Activated naive CD8-positive, alpha-beta T cell (primary cell): ENCODE measurements around the gene SUGCT.

Experiments
- H3K27ac Mint-ChIP-seq: one replicate; pipeline ENCODE4 v1.8.0; 2021; ENCODE audit warnings: mixed read lengths
- H3K27me3 Mint-ChIP-seq: one replicate; pipeline ENCODE4 v1.8.0; 2021; ENCODE audit warnings: mixed read lengths
- H3K36me3 Mint-ChIP-seq: one replicate; pipeline ENCODE4 v1.8.0; 2021; ENCODE audit warnings: mixed read lengths
- H3K4me1 Mint-ChIP-seq: one replicate; pipeline ENCODE4 v1.8.0; 2021; ENCODE audit warnings: low read depth, mixed read lengths
- H3K4me3 Mint-ChIP-seq: one replicate; pipeline ENCODE4 v1.8.0; 2021; ENCODE audit warnings: mild to moderate bottlenecking, mixed read lengths
- H3K9me3 Mint-ChIP-seq: one replicate; pipeline ENCODE4 v1.8.0; 2021; ENCODE audit warnings: low read depth, mixed read lengths

The SUGCT gene

DNA sequence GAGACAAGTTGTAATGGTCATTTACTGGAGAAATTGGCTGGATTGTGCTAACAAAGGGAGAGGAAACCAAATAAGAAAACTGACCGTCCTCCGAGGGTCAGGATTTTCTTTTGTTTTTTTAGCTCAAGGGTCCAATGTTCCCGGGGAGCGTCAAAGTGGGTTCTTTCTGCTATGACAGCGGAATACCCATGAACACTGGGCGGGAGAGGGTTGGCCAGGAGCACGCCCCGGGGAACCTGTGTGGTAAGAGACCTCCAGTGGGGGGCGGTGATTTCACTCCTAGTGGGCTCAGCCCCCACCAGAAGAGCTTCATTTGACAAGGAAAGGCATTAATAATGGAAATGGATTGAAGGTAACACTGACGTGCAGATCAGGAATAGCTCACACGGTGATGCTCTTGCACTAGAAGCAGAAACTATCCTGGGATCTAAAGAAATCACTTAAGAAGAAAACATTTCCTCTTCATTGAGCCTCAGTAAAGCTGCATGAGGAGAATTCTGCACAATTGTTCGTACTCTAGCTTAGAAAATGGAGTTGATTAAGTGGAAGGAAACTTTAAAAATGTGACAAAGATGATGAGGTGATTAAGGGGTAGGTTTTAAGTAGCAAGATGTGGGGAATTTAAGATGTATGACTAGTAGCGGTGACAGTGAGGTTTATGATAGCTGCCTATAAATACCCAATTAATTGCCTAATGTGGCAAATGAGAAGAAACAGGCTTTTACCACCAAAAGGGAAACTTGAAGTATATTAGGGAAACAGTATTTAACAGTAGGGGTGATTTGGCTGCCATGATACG is 627.2 kb downstream of the SUGCT start:
- Mint-ChIP-seq H3K27ac (no peak overlapping the region), H3K9me3 (no peaks in the 10 kb centered on the region), H3K36me3 (no peaks in the 10 kb centered on the region), H3K27me3 (no peaks in the 10 kb centered on the region), H3K4me1 (no peaks in the 10 kb centered on the region), H3K4me3 (no peak overlapping the region)

DNA sequence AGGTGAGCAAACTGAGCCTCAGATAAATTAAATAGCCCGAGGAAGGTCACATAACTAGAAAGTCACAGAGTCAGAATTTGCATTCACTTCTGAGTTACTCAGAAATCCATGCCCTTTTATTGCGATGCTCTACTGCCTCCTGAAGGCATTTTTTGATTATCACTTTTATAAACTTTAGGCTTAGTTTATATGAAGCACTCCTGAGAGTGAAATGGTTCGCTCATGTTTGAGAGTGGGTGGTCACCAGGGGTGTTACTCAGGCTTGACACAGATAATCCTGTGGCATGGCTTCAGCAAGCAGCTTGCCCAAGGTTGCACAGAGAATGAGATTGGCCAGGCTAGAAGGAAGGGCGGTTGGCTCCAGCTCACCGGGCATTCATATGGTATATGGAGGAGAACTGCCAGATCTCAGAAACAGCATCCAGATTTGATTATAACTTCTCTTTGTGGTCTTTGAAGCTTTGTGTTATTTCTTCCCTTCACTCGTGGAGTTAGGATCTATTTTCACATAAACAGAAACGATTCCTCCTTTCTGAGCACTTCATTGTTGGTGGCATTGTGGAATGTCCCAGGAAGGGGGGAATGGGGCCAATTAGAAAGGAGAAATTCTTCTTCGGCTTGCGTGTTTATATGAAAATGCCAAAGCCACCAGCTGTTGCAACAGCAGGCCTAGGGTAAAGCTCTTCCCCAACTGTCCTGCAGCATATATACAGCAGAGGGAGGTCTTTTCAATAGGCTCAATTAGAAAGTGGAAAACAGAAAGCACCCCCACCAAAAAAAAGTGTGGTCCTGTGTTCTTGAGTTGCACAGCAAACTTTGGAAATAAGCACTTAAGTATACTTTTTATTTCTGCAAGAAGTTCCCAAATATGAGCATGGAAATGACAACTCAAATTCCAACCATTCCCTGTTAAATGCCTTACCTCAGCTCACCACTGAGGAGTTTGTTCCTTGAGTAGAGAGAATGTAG is 628.8 kb downstream of the SUGCT start:
- Mint-ChIP-seq H3K9me3 (no peaks in the 10 kb centered on the region), H3K36me3 (no peaks in the 10 kb centered on the region), H3K27ac (no peak overlapping the region), H3K4me3 (no peak overlapping the region), H3K27me3 (no peaks in the 10 kb centered on the region), H3K4me1 (no peaks in the 10 kb centered on the region)

DNA sequence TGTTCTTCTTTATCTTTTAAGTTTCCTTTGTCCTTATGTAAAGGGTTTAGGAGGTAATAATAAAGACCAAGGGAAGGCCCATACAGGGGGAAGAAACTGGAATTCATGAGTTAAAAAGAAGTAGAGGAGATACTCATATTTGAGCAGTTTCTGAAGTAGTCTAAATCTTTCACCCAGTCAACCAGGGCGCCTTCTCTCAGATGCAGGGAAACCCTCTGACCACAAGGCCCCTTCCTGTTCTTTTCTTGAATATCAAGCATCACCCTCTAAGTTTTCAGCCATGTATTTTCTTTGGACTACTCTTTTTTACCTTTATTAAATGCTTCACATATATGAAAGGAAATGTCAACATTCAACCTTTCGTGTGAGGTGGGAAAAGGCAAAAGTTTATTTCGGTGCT is 630.8 kb downstream of the SUGCT start:
- no peaks in the 10 kb centered on the region for H3K9me3 Mint-ChIP-seq
- no peak overlapping the region for H3K4me3 Mint-ChIP-seq
- H3K27ac Mint-ChIP-seq, result no peak overlapping the region
- no peaks in the 10 kb centered on the region for H3K4me1 Mint-ChIP-seq
- no peaks in the 10 kb centered on the region for H3K36me3 Mint-ChIP-seq
- H3K27me3 Mint-ChIP-seq, result no peaks in the 10 kb centered on the region

DNA sequence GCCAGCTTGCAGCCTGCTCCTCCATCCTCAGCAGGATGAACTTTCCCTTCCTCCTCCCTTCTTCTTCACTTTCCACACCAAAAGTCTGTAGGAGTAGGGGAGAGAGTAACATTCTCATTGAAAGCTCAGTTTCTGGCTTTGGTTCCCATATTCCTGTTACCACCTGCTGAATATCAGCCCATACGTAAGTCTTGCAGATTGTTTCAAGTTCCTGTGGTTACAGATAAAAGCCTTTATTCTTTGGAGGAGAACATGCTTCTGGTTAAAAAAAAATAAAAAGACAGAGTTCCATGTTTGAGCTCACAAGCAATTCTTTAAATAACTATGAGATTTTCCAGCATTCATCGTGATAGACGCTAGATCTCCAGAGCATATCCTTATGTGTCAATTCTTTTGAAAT is 637.3 kb downstream of the SUGCT start:
- no peak overlapping the region for H3K27ac Mint-ChIP-seq
- no peaks in the 10 kb centered on the region for H3K4me1 Mint-ChIP-seq
- no peaks in the 10 kb centered on the region for H3K27me3 Mint-ChIP-seq
- H3K9me3 Mint-ChIP-seq, result no peaks in the 10 kb centered on the region
- no peaks in the 10 kb centered on the region for H3K36me3 Mint-ChIP-seq
- H3K4me3 Mint-ChIP-seq, result no peak overlapping the region

DNA sequence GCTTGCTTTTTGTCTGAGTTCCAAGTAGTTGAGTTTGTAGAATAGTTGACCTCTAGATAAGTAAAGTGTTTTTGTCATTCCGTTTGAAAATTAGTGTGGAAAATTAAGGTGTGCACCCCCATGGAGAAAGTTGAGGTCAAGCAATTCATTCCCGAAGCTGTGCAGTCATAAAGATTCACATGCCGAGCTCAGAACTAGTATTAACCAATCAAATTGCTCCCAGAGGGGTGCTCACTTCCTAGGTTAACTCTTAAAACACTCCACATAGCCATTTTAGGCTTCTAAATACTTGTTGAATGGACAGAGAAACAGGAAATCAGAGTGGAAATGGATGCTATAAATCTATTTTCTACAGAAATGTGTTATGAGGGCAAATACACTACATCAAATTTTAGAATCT is 638.9 kb downstream of the SUGCT start:
- no peak overlapping the region for H3K4me3 Mint-ChIP-seq
- no peaks in the 10 kb centered on the region for H3K36me3 Mint-ChIP-seq
- H3K4me1 Mint-ChIP-seq, result no peaks in the 10 kb centered on the region
- no peaks in the 10 kb centered on the region for H3K9me3 Mint-ChIP-seq
- H3K27me3 Mint-ChIP-seq, result no peaks in the 10 kb centered on the region
- H3K27ac Mint-ChIP-seq, result no peak overlapping the region

DNA sequence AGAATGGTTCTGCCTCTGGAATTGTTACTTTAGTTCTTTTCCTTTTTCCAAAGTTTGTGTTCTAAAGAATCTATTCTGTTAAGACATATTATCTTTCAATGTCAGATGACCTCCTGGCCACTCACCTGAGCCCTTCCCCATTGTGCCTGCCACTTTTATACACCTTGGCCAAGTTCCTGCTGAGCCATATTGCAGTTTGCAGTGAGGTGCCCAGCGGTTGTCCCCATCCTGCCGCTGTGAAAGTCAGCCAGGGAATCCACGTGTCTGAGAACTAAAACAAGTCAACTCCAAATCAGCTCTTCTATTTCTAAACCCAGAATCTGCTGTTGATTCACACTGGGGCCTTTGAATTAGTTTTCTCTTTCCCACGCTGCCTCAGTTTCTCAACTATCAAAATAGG is 641.1 kb downstream of the SUGCT start:
- H3K4me1 Mint-ChIP-seq, result no peaks in the 10 kb centered on the region
- no peak overlapping the region for H3K4me3 Mint-ChIP-seq

DNA sequence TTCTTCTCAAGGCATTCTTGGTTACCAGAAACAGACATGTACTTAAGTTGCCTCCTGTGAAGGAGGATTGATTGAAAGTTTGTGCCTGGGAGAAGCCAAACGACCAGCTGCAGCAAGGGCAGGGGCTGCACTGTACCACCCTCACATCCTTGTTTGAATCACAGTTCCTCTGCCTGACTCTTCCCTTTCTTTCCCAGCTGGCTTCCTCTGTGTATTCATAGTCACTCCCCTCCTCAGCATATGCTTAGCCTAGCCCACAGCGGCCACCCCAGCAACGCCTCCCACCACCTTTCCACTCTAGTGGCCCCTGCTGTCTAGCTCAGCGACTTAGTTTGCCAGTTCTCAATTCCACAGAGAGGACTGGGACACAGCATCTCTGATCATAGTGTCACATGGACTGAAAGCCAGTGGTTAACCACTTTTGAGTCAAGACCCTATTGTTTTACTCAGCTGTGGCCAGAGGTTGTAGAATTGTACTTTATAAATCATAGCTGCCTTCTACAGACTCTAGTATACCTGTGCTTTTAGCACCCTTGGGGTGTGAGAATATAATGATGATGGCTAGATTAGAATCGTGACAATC is 643.0 kb downstream of the SUGCT start:
- Mint-ChIP-seq H3K27me3 (no peaks in the 10 kb centered on the region), H3K9me3 (no peaks in the 10 kb centered on the region), H3K36me3 (no peaks in the 10 kb centered on the region), H3K27ac (no peak overlapping the region), H3K4me3 (no peak overlapping the region), H3K4me1 (no peaks in the 10 kb centered on the region)

More for the DNA sequence above, 641.1 kb downstream of the SUGCT start:
- Mint-ChIP-seq H3K9me3 (no peaks in the 10 kb centered on the region), H3K27ac (no peak overlapping the region), H3K36me3 (no peaks in the 10 kb centered on the region), H3K27me3 (no peaks in the 10 kb centered on the region)

DNA sequence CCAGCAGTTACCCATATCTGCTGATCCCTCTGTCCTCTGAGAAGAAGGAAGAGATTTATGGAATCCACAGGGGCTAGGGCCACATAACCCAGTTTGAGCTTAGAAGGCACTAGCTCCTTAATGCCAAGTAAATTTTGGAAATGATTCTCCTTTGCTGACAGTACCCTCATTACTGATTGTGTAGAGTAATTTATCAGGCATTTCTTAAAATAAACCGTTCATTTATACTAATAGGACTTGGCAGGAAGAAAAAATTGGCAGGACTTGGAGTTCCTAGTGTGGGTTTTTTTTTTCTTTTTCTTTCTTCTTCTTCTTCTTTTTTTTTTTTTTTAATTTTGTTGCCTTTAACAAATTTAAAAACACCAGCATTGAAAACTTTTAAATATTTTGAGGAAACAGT is 645.7 kb downstream of the SUGCT start:
- Mint-ChIP-seq H3K36me3 (no peaks in the 10 kb centered on the region), H3K27me3 (no peaks in the 10 kb centered on the region), H3K4me1 (no peaks in the 10 kb centered on the region), H3K9me3 (no peaks in the 10 kb centered on the region), H3K4me3 (no peak overlapping the region), H3K27ac (no peak overlapping the region)

DNA sequence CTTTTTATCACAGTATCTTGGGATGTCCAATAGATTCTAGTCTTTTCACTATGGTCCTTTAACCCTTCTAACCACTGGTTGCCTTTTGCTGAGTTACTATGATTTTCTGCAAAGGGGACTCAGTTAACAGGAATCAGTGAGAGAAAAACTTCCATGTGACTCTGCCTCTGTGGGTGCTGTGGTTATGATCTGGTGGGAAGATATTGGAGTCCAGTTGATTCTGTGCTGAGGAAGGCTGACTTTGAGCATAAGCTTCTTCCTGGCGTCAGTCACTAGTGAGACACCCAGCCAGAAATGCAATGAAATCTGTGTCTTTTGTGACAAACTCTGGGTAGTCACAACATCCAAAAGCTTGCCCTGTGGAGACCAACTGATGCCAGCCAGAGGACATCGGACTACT is 648.0 kb downstream of the SUGCT start:
- Mint-ChIP-seq H3K4me1 (no peaks in the 10 kb centered on the region), H3K4me3 (no peak overlapping the region), H3K36me3 (no peaks in the 10 kb centered on the region), H3K9me3 (no peaks in the 10 kb centered on the region), H3K27ac (no peak overlapping the region), H3K27me3 (no peaks in the 10 kb centered on the region)

DNA sequence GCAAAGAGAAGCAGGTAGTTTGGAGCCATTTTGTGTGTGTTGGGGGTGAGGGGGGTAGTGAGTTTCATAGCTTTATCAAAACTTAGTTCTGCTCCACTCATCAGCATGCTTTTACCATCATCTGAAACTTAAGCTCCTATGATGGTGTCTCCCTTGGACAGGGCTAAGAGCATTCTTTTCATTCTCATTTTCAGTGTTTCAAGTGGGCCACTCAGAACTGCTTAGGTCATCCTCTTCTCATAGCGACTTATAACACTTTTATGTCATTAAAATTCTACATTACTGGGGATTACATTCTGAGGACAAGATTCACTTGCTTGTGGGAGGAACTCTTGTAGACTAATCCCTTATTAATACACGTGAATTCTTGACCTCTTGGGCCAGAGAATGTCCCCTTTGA is 649.4 kb downstream of the SUGCT start:
- H3K27me3 Mint-ChIP-seq, result no peaks in the 10 kb centered on the region
- no peaks in the 10 kb centered on the region for H3K4me1 Mint-ChIP-seq
- H3K4me3 Mint-ChIP-seq, result no peak overlapping the region
- H3K9me3 Mint-ChIP-seq, result no peaks in the 10 kb centered on the region
- no peaks in the 10 kb centered on the region for H3K36me3 Mint-ChIP-seq
- no peak overlapping the region for H3K27ac Mint-ChIP-seq

DNA sequence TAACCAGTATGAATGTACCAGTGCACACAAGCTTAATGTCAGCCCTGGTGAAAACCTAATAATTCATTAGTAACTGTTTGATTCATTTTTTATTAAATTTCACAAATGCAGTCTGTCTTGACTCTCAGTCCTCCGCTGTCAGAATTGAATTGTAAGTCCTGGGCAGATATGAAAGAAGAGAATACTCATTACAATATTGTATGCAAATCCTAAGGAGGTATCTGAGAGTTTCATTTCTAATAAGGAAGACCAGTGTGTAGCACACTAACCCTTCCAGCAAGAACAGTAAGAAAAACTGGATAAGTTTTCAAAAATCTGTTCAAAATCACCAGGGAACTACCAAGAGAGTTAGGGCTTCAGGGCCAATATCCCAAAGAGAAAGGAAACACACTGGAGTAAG is 652.1 kb downstream of the SUGCT start:
- Mint-ChIP-seq H3K4me3 (no peak overlapping the region), H3K36me3 (no peaks in the 10 kb centered on the region), H3K4me1 (no peaks in the 10 kb centered on the region), H3K27ac (no peak overlapping the region), H3K27me3 (no peaks in the 10 kb centered on the region), H3K9me3 (no peaks in the 10 kb centered on the region)

DNA sequence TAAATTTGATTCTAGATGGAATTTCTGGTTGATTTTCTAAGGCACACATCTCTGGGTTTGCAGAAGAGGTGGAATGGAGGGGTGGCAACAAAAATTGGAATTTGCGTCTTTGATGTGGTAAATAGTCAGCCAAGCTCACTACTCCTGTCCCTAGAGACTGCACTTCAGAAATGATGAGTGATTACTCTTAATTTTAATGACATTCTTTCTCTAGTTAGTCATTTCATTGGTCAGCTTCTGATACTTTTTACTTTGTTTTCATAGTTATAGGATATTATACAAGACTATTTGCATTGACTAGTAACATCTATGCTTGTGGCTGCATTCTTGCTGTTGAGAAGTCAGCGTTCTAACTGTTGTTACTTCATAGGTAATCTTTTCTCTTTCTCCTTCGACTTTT is 658.3 kb downstream of the SUGCT start:
- no peaks in the 10 kb centered on the region for H3K36me3 Mint-ChIP-seq
- no peak overlapping the region for H3K4me3 Mint-ChIP-seq
- H3K9me3 Mint-ChIP-seq, result no peaks in the 10 kb centered on the region
- H3K27me3 Mint-ChIP-seq, result no peaks in the 10 kb centered on the region
- no peaks in the 10 kb centered on the region for H3K4me1 Mint-ChIP-seq
- no peak overlapping the region for H3K27ac Mint-ChIP-seq

DNA sequence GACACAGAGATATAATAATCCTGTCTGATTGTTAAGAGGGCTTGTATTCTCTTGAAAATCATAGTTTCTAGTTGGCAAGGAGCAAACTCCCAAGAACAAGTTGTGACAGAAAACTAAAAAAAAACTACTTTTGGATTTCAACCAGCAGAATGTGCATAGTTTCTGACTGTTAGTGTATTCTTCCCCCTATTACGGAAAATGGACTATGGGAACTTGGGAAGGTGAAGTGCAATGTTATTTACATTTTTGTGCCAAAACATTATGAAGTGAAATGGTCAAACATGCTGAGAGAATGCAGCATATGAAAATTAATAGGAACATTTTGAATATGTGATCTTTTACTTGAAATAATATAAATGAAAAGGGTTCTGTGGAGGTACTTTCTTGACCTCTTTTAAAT is 660.8 kb downstream of the SUGCT start:
- H3K36me3 Mint-ChIP-seq, result no peaks in the 10 kb centered on the region
- no peak overlapping the region for H3K27ac Mint-ChIP-seq
- H3K4me3 Mint-ChIP-seq, result no peak overlapping the region
- no peaks in the 10 kb centered on the region for H3K9me3 Mint-ChIP-seq
- no peaks in the 10 kb centered on the region for H3K27me3 Mint-ChIP-seq
- H3K4me1 Mint-ChIP-seq, result no peaks in the 10 kb centered on the region

DNA sequence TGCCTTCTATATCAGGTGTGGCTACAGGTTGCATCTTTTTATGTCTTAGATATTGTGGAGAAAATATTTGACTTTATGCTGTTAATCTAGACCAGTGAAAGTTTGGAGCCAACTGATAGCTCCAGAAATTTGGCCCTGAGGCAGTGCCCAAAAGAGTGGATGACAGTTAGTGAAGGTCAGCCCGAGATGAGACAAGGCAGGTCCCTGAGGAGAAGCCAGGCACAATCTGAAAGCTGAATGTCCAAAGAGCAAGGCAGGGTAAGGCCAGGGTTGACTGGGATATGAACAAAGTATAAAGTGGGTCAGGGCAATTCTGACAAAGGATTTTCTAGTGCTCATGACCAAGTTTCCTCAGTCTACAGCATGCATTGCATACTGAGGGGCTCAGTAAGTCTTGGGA is 661.9 kb downstream of the SUGCT start:
- Mint-ChIP-seq H3K36me3 (no peaks in the 10 kb centered on the region), H3K4me3 (no peak overlapping the region), H3K9me3 (no peaks in the 10 kb centered on the region), H3K27ac (no peak overlapping the region), H3K4me1 (no peaks in the 10 kb centered on the region), H3K27me3 (no peaks in the 10 kb centered on the region)

DNA sequence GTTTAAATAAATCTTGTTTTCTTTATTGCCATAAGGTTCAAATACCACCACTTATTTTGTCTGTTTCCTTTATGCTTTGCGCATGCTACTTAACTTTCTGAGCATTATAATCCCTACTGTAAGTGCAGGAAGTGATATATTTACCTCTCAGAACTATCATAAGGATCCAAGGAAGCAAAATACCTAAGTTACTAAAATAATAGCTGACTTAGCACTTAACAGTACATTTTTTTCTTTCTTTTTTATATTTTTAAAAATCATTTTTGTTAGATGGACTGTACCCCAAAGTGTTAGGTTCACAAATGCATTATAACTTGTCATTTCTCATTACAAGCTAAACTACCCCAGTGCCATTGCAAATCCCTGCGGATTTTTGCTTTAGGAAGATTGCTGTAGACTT is 663.8 kb downstream of the SUGCT start:
- Mint-ChIP-seq H3K27me3 (no peaks in the 10 kb centered on the region), H3K4me1 (no peaks in the 10 kb centered on the region), H3K9me3 (no peaks in the 10 kb centered on the region), H3K36me3 (no peaks in the 10 kb centered on the region), H3K4me3 (no peak overlapping the region), H3K27ac (no peak overlapping the region)
